Measurements from ENCODE around the gene VSIG10L. TPM values are rescaled to one million over a fixed set of nuclear protein-coding genes. Genes with fewer than 3 reads are reported as not detected.
A peak's percentile ranks its signal among the peaks of the same experiment; 100 is the strongest.

The VSIG10L gene
- total and polyA plus RNA-seq, 4 donors = 2.6 to 12.7 (median 8.4) TPM

DNA sequence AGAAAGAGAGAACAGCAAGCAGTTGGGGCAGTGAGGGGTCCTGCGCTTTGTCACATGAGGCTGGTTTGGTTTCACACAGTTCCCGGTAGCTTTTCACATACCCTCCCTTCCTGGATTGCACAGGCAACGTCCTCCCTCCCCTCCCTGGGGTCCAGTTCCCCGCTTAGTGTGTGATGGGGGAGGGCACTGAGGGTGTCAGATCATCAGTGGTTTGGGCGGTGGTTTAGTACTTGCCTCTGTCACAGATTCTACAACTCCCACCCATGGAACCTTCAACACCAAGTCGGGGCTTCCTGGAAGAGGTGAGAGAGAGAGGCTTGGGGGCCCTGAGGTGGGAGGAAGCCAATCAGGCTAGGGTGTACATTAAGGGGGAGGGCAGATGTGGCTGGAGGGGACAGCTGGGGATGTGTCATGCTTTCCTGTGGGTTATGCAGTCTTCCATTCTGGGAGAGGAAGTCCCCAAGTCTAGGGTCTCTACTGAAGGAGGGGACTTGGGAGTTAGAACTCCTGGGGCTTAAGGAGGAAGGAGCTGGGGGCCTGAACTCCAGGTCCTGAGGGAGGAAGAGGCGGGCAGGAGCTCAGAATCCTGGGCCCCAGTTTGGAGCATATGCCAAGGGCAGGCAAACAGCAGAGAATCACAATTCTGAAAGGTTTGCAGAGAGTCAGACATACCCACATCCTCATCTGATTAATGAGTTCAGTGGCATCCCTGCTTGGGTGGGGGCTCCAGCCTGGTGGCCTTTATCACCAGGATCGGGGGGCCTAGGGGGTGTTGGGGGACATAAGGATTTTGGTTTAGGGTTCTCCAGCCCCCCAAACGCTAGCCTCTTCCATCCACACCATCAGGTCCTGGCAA is 30.9 kb upstream of the VSIG10L start, which contains the start of gene NKG7:
NKG7 (minus strand) TSS at position 6 of the 856 bp plus-strand sequence. CDS start 119 bp downstream, outside the sequence.
- Histone ChIP-seq H3K36me3 (ENCODE audit: control insufficient read depth, insufficient read depth, low read length) (no peaks in the 10 kb centered on the region), H3K4me1 (ENCODE audit: control insufficient read depth, insufficient read depth, low read length) (peaks cover 10% of the 10 kb centered on the region), H3K27ac (ENCODE audit: low read depth, low read length) (no peak within 1 kb of the TSS), H3K9me3 (ENCODE audit: control insufficient read depth, insufficient read depth, low read length) (no peaks in the 10 kb centered on the region), H3K27me3 (ENCODE audit: control insufficient read depth, insufficient read depth, low read length) (no peaks in the 10 kb centered on the region), H3K4me3 (ENCODE audit: low read depth, low read length) (no peak within 1 kb of the TSS)
- DNase-seq (ENCODE audit: low read depth in 4 of 6, low spot score in 6 of 6) = no peak
- 50% methylated on average over 1 of the region's 9 CpGs for WGBS (ENCODE audit: insufficient coverage)

DNA sequence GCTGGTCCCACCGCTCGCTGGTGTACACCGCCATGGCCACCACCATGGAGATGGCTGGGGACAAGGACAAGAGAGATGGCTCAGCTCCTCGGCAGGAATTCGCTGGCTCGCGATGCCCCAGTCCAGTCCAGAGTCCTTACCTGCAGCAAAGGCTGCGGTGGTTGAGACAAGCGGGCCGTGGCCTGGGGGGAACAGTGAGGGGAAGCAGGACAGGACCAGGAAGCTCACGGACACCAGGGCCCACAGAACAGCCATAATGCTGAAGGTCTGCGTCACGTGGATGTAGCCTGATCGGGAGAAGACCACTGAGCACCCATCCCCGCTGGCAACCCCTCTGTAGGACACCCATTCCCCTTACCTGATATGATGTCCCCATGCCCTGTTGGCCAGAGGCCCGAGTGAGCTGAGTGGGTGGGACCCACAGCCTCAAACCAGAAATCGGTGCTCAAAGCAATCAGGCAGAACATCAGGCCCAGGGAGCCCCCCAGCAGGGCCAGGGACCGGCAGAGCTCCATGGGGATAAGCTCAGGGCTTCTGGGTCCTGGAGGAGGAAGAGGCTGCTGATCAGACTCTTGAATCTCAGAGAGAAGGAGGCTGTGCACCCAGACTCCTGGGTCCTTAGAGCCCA is 30.2 kb upstream of the VSIG10L start:
- H3K27me3 ChIP-seq (ENCODE audit: control insufficient read depth, insufficient read depth, low read length) = no peaks in the 10 kb centered on the region
- peaks cover 13% of the 10 kb centered on the region for H3K4me1 ChIP-seq (ENCODE audit: control insufficient read depth, insufficient read depth, low read length)
- no peak overlapping the region for H3K27ac ChIP-seq (ENCODE audit: low read depth, low read length)
- H3K36me3 ChIP-seq (ENCODE audit: control insufficient read depth, insufficient read depth, low read length) = no peaks in the 10 kb centered on the region
- H3K4me3 ChIP-seq (ENCODE audit: low read depth, low read length) = no peak overlapping the region
- H3K9me3 ChIP-seq (ENCODE audit: control insufficient read depth, insufficient read depth, low read length) = no peaks in the 10 kb centered on the region
- no peak for DNase-seq (ENCODE audit: low read depth in 4 of 6, low spot score in 6 of 6)
- WGBS (ENCODE audit: insufficient coverage) = 91% methylated on average over 18 of the region's 18 CpGs

DNA sequence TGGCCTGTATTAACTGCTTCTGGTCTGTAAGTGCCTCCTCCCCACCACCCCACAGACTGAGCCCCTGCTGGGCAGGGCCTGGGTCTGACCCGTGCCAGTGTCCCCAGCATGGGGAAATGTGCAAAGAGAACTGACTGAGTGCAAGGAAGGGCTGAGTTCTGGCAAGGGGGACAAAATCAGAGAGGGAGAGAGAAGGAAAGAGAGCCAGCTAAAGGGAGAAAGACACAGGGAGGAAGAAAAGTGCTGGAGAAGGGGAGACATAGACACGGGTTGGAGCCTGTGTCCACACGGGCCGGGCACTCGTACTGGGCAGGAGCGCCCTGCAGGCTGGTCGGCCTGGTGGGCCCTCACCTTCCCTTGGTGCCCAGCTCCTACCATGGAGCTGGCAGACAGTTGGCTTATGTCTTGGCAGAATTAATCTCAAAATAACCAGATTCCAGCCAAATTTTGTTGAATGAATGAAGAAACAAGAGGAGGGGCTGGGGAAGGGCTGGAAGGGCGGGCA is 29.3 kb upstream of the VSIG10L start:
- 91% methylated on average over 7 of the region's 8 CpGs for WGBS (ENCODE audit: insufficient coverage)
- no peak for DNase-seq (ENCODE audit: low read depth in 4 of 6, low spot score in 6 of 6)

DNA sequence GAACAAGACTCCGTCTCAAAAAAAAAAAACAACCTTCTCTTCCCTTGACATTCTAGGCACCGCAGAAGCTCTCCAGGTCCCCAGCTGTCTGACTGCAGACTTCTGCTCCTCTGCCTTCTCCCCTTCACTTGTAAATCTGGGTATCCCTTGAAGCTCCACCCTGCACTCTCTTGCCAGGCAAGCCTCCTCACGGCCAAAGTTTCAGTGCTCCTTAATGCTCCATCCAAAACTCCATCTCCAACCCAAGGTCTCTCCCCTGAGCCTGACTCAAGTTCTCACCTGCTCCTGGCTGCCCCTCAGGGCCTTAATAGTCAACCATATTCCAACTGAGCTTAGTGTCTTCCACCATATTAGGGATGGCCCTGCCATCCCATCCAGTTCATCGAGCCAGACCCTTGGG is 28.3 kb upstream of the VSIG10L start:
- Histone ChIP-seq H3K27me3 (ENCODE audit: control insufficient read depth, insufficient read depth, low read length) (no peaks in the 10 kb centered on the region), H3K27ac (ENCODE audit: low read depth, low read length) (no peak overlapping the region), H3K4me3 (ENCODE audit: low read depth, low read length) (no peak overlapping the region), H3K4me1 (ENCODE audit: control insufficient read depth, insufficient read depth, low read length) (peaks cover 30% of the 10 kb centered on the region), H3K9me3 (ENCODE audit: control insufficient read depth, insufficient read depth, low read length) (no peaks in the 10 kb centered on the region), H3K36me3 (ENCODE audit: control insufficient read depth, insufficient read depth, low read length) (no peaks in the 10 kb centered on the region)
- WGBS (ENCODE audit: insufficient coverage) = 87% methylated on average over 4 of the region's 4 CpGs
- no peak for DNase-seq (ENCODE audit: low read depth in 4 of 6, low spot score in 6 of 6)

More for the DNA sequence above, 29.3 kb upstream of the VSIG10L start:
- Histone ChIP-seq H3K4me1 (ENCODE audit: control insufficient read depth, insufficient read depth, low read length) (peaks cover 21% of the 10 kb centered on the region), H3K27me3 (ENCODE audit: control insufficient read depth, insufficient read depth, low read length) (no peaks in the 10 kb centered on the region), H3K36me3 (ENCODE audit: control insufficient read depth, insufficient read depth, low read length) (no peaks in the 10 kb centered on the region), H3K27ac (ENCODE audit: low read depth, low read length) (no peak overlapping the region), H3K9me3 (ENCODE audit: control insufficient read depth, insufficient read depth, low read length) (no peaks in the 10 kb centered on the region), H3K4me3 (ENCODE audit: low read depth, low read length) (no peak overlapping the region)

DNA sequence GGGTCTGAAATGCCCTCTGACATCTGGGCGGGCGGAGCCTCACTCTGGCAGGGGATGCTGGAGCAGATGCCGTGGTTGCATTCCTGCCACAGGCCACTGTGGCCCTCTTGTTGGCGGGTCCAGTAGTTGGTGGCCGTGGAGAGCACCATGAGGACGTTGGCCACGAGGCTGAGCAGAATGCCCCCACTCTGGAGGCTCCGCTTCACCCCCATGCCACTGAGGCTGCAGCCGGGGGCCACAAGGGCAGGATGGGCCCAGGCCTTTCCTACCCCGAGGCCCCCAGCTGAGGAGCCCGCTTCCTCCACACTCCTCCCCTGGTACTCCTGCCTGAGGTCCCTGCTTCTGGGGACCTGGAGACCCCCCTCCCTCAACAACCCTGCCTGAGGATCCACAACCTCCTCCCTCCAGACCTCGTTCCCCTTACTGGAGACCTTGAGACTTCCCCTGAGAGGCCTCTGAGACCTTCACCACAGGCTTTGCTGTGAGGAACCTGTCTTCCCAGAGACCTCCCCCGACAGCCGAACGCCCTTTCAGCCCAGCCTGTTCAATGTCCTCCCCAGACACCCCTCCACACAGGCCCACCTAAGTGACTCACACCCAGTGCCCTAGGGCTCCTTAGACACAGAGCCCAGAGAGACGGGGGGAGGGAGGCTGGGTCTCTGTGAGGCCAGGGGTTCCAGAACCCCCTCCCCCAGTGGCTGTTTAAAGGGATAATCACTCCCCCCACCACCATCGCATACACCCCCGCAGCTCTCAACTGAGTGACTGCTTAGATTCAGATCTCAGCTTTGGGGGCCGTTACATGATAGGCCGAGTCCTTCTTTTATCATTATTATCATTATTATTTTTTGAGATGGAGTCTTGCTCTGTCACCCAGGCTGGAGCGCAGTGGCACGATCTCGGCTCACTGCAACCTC is 26.7 kb upstream of the VSIG10L start, which contains the start of gene CLDND2:
CLDND2 (minus strand) TSS at position 638 of the 917 bp plus-strand sequence; CDS start at position 212, 426 bp downstream.
- 52% methylated on average over 18 of the region's 23 CpGs for WGBS (ENCODE audit: insufficient coverage)
- peak in 1 of 6 donors; percentile 9 for DNase-seq (ENCODE audit: low read depth in 4 of 6, low spot score in 6 of 6)
- peaks cover 38% of the 10 kb centered on the region for H3K4me1 ChIP-seq (ENCODE audit: control insufficient read depth, insufficient read depth, low read length)

DNA sequence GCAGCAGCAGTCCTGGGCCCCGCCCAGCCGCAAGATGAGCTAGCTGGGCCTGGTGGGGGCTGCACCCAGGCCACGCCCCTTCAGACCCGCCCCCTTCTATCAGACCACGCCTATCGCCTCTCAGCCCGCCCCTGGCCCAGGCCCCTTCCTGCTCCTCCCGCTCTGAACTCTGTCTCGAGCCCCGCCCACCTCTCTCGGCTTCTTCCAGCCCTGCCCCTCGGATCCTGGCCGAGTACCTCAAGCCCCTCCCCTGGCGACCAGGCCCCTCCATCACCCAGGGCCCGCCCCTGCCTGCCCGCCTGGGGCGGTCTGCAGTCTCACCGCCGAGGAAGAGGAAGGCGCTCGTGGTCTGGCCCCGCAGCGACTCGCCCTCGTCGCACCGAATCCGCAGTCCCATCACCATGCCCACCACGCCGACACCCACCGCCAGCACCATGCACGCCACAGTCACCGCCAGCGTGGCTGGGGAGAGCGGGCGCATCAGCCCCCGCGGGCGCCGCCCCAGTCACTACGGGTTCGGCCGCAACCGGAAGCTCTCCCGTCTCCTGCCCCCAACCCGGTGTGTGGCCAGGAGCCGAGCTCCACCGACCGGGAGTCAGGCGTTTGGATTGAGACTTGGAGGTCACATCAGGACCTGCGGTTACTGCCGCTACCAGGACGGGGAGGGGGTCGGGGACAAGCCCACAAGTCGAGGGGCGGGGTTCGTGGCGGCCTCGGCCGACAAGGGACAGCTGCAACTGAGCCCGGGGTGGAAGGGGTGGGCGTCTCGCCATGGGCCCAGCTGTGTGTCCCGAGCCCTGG is 25.8 kb upstream of the VSIG10L start:
- Histone ChIP-seq H3K27me3 (ENCODE audit: control insufficient read depth, insufficient read depth, low read length) (no peaks in the 10 kb centered on the region), H3K4me1 (ENCODE audit: control insufficient read depth, insufficient read depth, low read length) (peaks cover 38% of the 10 kb centered on the region), H3K9me3 (ENCODE audit: control insufficient read depth, insufficient read depth, low read length) (no peaks in the 10 kb centered on the region), H3K27ac (ENCODE audit: low read depth, low read length) (peak overlapping the region; percentile 97), H3K36me3 (ENCODE audit: control insufficient read depth, insufficient read depth, low read length) (no peaks in the 10 kb centered on the region), H3K4me3 (ENCODE audit: low read depth, low read length) (peak overlapping the region; percentile 92)
- WGBS (ENCODE audit: insufficient coverage) = under 1% methylated on average over 62 of the region's 64 CpGs
- DNase-seq (ENCODE audit: low read depth in 4 of 6, low spot score in 6 of 6) = peak; percentile 82 to 99 (median 95)

More for the DNA sequence above, 26.7 kb upstream of the VSIG10L start, which contains the start of gene CLDND2:
- Histone ChIP-seq H3K27me3 (ENCODE audit: control insufficient read depth, insufficient read depth, low read length) (no peaks in the 10 kb centered on the region), H3K27ac (ENCODE audit: low read depth, low read length) (peak within 1 kb of the TSS; percentile 89), H3K36me3 (ENCODE audit: control insufficient read depth, insufficient read depth, low read length) (no peaks in the 10 kb centered on the region), H3K4me3 (ENCODE audit: low read depth, low read length) (peak within 1 kb of the TSS; percentile 92), H3K9me3 (ENCODE audit: control insufficient read depth, insufficient read depth, low read length) (no peaks in the 10 kb centered on the region)

DNA sequence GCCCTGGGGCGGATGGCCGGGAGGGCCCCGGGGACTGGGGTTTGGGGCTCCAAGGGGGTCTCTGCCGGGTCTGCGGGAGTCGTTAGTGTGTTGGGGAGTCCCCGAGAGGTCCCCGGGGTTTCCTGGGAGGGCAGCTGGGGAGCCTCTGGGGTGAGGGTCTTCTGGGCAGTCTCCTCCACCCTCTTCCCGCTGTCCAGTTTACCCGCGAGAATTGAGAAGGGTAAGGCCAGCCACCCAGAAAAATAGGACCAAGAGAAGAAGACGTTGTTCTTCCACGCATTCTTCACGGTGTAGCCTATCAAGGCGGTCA is 25.3 kb upstream of the VSIG10L start:
- no peaks in the 10 kb centered on the region for H3K27me3 ChIP-seq (ENCODE audit: control insufficient read depth, insufficient read depth, low read length)
- peak overlapping the region; percentile 97 for H3K27ac ChIP-seq (ENCODE audit: low read depth, low read length)
- no peak for DNase-seq (ENCODE audit: low read depth in 4 of 6, low spot score in 6 of 6)
- no peaks in the 10 kb centered on the region for H3K36me3 ChIP-seq (ENCODE audit: control insufficient read depth, insufficient read depth, low read length)
- WGBS (ENCODE audit: insufficient coverage) = 0% methylated on average over 9 of the region's 15 CpGs
- peak overlapping the region; percentile 92 for H3K4me3 ChIP-seq (ENCODE audit: low read depth, low read length)
- H3K4me1 ChIP-seq (ENCODE audit: control insufficient read depth, insufficient read depth, low read length) = peaks cover 38% of the 10 kb centered on the region
- H3K9me3 ChIP-seq (ENCODE audit: control insufficient read depth, insufficient read depth, low read length) = no peaks in the 10 kb centered on the region

DNA sequence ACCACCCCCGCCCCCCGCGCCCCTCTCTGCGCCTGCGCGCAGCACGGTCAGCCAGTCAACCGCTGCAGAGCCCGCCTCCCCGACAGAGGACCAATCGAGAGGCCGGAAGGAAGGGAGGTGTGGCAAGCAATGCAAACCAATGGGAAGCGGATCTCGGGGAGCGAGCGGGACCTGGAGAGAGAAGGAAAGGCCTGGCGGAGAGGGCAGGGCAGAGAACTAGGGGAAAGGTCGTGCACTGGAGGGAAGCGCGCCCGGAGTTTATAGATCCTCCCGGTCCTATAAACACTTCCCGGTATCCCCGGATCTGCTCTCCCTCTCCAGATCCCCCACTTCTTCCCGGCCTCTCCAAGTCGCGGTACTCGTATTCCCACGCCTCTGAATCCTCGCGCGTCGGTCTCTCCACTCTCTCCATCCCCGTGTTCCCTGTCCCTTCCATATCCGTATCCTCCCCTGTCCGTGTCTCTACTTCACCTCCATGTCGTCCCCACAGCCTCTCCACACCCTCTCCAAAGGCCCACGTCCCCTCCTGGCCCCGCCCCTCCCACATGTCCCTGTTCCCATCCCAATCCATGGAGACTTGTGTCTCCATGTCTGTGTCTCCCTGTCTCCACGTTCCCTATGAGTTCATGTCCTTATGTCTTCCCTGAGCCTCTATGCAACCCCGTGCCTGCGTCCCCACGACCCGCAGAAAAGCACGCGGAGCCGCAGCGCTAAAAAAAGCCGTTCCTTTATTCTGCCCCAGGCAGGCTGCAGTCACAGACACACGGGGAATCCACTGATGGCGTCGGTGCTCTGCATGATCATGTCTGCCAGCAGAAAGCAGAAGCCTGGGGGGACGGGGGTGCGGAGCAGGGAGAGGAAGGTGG is 24.7 kb upstream of the VSIG10L start:
- H3K27me3 ChIP-seq (ENCODE audit: control insufficient read depth, insufficient read depth, low read length) = no peaks in the 10 kb centered on the region
- WGBS (ENCODE audit: insufficient coverage) = under 1% methylated on average over 44 of the region's 54 CpGs
- H3K4me3 ChIP-seq (ENCODE audit: low read depth, low read length) = peak overlapping the region; percentile 92
- H3K36me3 ChIP-seq (ENCODE audit: control insufficient read depth, insufficient read depth, low read length) = no peaks in the 10 kb centered on the region
- H3K4me1 ChIP-seq (ENCODE audit: control insufficient read depth, insufficient read depth, low read length) = peaks cover 38% of the 10 kb centered on the region
- H3K27ac ChIP-seq (ENCODE audit: low read depth, low read length) = peak overlapping the region; percentile 97
- H3K9me3 ChIP-seq (ENCODE audit: control insufficient read depth, insufficient read depth, low read length) = no peaks in the 10 kb centered on the region
- peak; percentile 94 to 99 (median 96) for DNase-seq (ENCODE audit: low read depth in 4 of 6, low spot score in 6 of 6)

Measured in spinal cord (tissue), 10 donors.